Lower leg skin (tissue), 4 donors: ENCODE data around the gene KCNJ11. TPM values are rescaled to one million over a fixed set of nuclear protein-coding genes. Genes with fewer than 3 reads are reported as not detected.

Experiments
- DNase-seq, 2 donors: peaks; one replicate each; pipeline ENCODE4 v3.0.0-alpha.2; 2019; ENCODE audit warnings: low spot score in 2 of 2
- H3K4me3 ChIP-seq: fragments of 200-600 bp; sonication (generic); 2 replicates; pipeline ENCODE4 v1.5.1; 2017; ENCODE audit warnings: mild to moderate bottlenecking, low read depth; ENCODE audit not compliant: poor library complexity, severe bottlenecking
- POLR2A ChIP-seq, 2 donors: fragments of 450-650 bp; IDR thresholded peaks; one replicate each; pipeline ENCODE4 v1.6.1; 2016 to 2017; ENCODE audit warnings: antibody characterized with exemption in 2 of 2, mild to moderate bottlenecking in 1 of 2, moderate library complexity in 1 of 2
- WGBS, 2 donors: methylation state at CpG; one replicate each; pipeline ENCODE4 v1.1.5; 2018; 5-methylcytosine and 5-hydroxymethylcytosine counted together
- intact Hi-C: fragments of 100-400 bp; cut with DNase I; formaldehyde crosslinking; loops from one replicate; pipeline ENCODE4 v1.15.0; 2023; ENCODE audit warnings: low total_unique reads
- total RNA-seq, 4 donors: library from RNA; depleted of rRNA; stranded (reverse); fragments of >200 nt; gene quantifications; one replicate each; pipeline ENCODE4 v1.1.0, GENCODE V29; 2016
- TF ChIP-seq, protein P1 (sequence below), 3 donors: fragments of 450-650 bp; IDR thresholded peaks; one replicate each; pipeline ENCODE4 v1.5.1; 2016; ENCODE audit warnings: antibody characterized with exemption in 3 of 3, mild to moderate bottlenecking in 3 of 3, moderate library complexity in 2 of 3

KCNJ11 gene
- total RNA-seq, 4 donors from 2014 or later, result 2.0 to 20.5 (median 4.7) TPM

DNA sequence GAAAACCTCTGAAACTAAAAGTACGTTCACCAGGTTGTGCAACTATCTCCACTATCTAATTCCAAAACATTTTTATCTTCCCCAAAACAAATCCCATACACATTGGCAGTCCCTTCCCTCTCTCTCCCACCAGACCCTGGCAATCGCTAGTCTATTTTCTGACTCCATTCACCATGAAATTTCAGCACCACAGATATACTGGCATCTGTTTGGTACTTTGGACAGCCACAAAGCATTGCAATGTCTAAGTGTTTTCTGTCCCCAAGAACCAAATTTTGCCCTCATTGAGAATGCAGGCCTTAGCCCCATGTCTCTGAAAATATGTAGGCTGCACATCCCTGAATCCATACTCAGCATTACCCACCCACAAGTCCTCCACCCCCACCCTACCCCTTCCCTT, 28.0 kb upstream of the KCNJ11 start:
- WGBS, 2 donors, result 66 to 78% methylated on average over 2 of the region's 2 CpGs
- intact Hi-C loops, result no loop called here
- DNase-seq, result no peak
- TF ChIP-seq, protein P1, sequence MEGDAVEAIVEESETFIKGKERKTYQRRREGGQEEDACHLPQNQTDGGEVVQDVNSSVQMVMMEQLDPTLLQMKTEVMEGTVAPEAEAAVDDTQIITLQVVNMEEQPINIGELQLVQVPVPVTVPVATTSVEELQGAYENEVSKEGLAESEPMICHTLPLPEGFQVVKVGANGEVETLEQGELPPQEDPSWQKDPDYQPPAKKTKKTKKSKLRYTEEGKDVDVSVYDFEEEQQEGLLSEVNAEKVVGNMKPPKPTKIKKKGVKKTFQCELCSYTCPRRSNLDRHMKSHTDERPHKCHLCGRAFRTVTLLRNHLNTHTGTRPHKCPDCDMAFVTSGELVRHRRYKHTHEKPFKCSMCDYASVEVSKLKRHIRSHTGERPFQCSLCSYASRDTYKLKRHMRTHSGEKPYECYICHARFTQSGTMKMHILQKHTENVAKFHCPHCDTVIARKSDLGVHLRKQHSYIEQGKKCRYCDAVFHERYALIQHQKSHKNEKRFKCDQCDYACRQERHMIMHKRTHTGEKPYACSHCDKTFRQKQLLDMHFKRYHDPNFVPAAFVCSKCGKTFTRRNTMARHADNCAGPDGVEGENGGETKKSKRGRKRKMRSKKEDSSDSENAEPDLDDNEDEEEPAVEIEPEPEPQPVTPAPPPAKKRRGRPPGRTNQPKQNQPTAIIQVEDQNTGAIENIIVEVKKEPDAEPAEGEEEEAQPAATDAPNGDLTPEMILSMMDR (IDR thresholded peaks at IDR 0.05), result no peak
- no peak for TF ChIP-seq POLR2A (IDR thresholded peaks at IDR 0.05)
- no peak overlapping the region for H3K4me3 ChIP-seq

DNA sequence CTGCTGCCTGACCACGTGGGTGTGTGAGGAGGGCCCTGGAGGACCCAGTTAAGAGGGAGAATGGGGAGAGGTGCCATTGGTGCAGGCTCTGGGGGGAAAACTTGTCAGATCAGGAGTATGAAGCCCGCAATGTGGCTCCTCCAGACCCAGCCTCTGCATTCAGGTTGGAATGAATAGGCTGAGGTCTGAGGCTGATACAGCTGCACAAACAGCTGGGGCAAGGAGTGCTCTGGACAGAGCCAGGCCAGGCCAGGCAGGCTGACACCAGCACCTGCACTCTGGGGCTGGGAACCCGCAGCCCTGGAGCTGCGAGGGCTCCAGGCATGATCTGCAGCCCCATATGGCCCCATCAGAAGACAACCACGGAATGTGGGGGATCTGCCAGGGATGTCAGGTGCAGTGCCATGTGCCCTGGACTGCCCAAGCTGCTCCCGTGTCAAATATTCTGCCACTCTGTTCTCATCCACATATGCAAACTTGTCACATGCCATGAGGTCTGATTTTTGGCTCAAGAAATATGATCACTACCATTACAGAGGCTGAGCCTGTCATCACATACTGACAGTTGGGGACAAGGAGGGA, 27.2 kb upstream of the KCNJ11 start:
- intact Hi-C loops, result no loop called here
- WGBS, 2 donors, result 59 to 75% methylated on average over 6 of the region's 6 CpGs
- no peak for TF ChIP-seq POLR2A (IDR thresholded peaks at IDR 0.05)
- TF ChIP-seq, protein P1 (IDR thresholded peaks at IDR 0.05), result no peak
- no peak overlapping the region for H3K4me3 ChIP-seq
- DNase-seq, result no peak

GRCh38 chr11:17414992-17415391, 26.5 kb upstream of the KCNJ11 start:
- intact Hi-C loops, result no loop called here

GRCh38 chr11:17414317-17414737, 25.9 kb upstream of the KCNJ11 start:
- intact Hi-C loops, result no loop called here
- H3K4me3 ChIP-seq, result no peak overlapping the region
- TF ChIP-seq POLR2A (IDR thresholded peaks at IDR 0.05), result no peak
- TF ChIP-seq, protein P1 (IDR thresholded peaks at IDR 0.05), result no peak
- WGBS, 2 donors, result 74 to 81% methylated on average over 8 of the region's 8 CpGs
- DNase-seq, result no peak

More at GRCh38 chr11:17414992-17415391, 26.5 kb upstream of the KCNJ11 start:
- TF ChIP-seq, protein P1 (IDR thresholded peaks at IDR 0.05), result no peak
- TF ChIP-seq POLR2A (IDR thresholded peaks at IDR 0.05), result no peak
- no peak for DNase-seq
- 84 to 89% methylated on average over 5 of the region's 5 CpGs for WGBS, 2 donors
- no peak overlapping the region for H3K4me3 ChIP-seq

DNA sequence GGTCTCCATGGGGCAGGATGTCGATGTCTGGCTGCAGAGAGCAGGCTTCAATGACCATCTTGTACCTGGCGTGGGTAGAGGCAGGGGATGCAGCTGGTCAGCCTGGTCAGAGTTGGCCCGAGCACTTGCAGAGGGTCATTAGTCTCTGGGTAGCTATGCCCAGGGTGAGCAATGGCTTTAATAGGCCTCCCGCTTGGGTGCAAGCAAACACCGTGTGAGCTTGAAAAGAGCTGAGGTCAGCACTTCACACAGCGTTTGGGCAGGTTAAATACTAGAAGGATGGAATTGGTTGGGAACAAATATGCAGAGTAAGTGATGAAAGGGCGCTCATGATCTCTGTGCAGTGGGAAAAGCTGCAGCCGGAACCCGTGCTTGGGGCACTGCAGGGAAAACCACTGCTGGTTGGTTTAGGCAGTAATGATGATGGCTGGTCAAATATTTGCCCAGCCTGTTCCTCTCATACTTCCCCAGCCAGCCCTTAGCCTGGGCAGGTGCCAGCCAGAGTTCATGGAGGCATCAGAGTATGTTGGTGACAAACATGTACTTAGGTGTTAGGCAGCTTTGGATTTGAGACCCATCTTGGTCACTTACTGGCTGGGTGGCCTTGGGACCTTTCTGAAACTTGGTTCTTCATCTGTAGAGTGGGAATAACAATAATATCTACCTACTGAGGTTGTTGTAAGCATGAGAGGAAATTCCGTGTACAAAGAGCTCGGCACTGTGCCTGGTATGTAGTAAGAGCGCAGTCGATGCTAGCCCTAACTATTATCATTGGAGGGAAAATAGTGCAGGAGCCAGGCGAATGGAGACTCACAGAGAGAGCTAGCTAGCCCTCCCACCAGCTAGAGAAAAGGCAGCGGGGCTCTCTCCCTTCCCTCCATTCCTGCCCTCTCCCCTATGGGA, 25.2 kb upstream of the KCNJ11 start:
- no peak for DNase-seq
- H3K4me3 ChIP-seq, result no peak overlapping the region
- no peak for TF ChIP-seq POLR2A (IDR thresholded peaks at IDR 0.05)
- TF ChIP-seq, protein P1 (IDR thresholded peaks at IDR 0.05), result no peak
- 75 to 78% methylated on average over 15 of the region's 15 CpGs for WGBS, 2 donors
- intact Hi-C loops, result no loop called here
